GM19438 (cell line): ENCODE data around the gene UBL5.

Source experiments
- ATAC-seq: cut with Tn5 transposase; IDR thresholded peaks from one replicate; pipeline ENCODE4 v1.9.1; 2021; ENCODE audit warnings: low read depth; ENCODE audit not compliant: unreplicated experiment

Gene UBL5

DNA sequence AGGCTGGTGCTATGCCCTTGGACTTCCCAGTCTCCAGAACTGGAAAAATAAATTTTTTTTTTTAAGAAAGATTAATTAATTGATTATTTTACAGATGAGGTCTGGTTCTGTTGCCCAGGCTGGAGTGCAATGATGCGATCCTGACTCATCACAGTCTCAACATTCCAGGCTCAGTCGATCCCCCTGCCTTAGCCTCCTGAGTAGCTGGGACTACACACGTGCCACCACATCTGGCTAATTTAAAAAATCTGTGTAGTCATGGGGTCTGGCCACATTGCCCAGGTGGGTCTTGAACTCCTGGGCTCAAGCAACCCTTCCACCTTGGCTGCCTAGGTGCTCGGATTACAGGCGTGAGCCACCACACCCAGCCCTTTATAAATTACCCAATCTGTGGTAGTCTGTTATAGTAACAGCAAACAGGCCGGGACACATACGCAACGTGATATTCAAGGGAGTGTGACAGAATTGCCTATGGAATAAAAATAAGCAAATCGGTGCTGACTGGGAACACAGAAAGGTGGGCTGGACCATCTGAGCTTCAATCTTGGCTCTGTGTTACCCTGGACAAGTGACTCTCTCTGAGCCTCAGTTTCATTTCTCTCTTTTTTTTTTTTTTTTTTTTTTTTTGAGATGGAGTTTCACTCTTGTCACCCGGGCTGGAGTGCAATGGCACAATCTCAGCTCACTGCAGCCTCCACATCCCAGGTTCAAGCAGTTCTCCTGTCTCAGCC lies 50.2 kb downstream of the UBL5 start:
- no peak for ATAC-seq

DNA sequence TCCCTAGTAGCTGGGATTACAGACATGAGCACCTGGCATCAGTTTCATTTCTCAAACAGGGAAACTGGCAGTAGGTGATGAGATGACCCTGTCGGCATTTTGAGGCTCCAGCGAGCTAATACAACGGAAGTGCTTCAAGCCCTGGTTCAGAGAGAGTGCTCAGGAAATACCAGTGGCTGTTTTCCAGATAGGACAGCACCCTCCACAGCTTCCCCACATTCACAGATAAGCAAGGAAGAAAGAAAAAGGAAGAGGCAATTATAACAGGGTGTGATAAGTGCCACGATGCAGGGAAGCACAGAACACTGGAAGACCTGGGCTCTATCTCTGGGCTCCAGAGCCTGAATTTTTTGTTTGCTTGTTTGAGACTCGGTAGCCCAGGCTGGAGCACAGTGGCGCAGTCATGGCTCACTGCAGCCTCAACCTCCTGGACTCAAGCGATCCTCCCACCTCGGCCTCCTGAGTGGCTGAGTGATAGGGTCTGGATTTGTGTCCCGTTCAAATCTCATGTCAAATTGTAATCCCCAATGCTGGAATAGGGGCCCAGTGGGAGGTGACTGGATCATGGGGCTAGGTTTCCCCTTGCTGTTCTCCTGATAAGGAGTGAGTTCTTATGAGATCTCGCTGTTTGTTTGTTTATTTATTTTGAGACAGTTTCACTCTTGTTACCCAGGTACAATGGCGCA lies 50.9 kb downstream of the UBL5 start:
- ATAC-seq, result no peak
